ENCODE results near the gene TGFB1I1.
"Not testable (repeated sequence)": the region's sequence is repeated elsewhere in the genome, so short reads cannot be mapped to it uniquely, and the experiment has no call there.

Gene TGFB1I1

GRCh38 chr16:31472709-31473203 lies 804 bp downstream of the TGFB1I1 start:
- peak; percentile 95 for DNase-seq

GRCh38 chr16:31473264-31473984 lies 1.5 kb downstream of the TGFB1I1 start:
- no peak for DNase-seq

GRCh38 chr16:31474173-31474714 lies 2.3 kb downstream of the TGFB1I1 start:
- peak; percentile 68 for DNase-seq

GRCh38 chr16:31474773-31475738 lies 3.1 kb downstream of the TGFB1I1 start:
- DNase-seq, result no peak

GRCh38 chr16:31475946-31476302 lies 4.0 kb downstream of the TGFB1I1 start:
- no peak for DNase-seq

- no peak for DNase-seq
Observed at GRCh38 chr16:31476303-31477219, 4.6 kb downstream of the TGFB1I1 start.

- DNase-seq, result no peak
Observed at GRCh38 chr16:31477220-31478216, 5.6 kb downstream of the TGFB1I1 start.

- DNase-seq, result no peak
Observed at GRCh38 chr16:31478956-31479355, 7.0 kb downstream of the TGFB1I1 start.

GRCh38 chr16:31479751-31480150 lies 7.8 kb downstream of the TGFB1I1 start:
- no peak for DNase-seq

- no peak for DNase-seq
Observed at GRCh38 chr16:31480851-31481536, 9.0 kb downstream of the TGFB1I1 start.

GRCh38 chr16:31483081-31483480 lies 11.1 kb downstream of the TGFB1I1 start, which contains the start of gene SLC5A2:
Gene SLC5A2 (plus strand): TSS chr16:31483123. CDS start chr16:31483137, 14 bp downstream.
- DNase-seq, result no peak

- DNase-seq, result not testable (repeated sequence)
Observed at GRCh38 chr16:31484048-31484447, 12.1 kb downstream of the TGFB1I1 start.

GRCh38 chr16:31484491-31485171 lies 12.7 kb downstream of the TGFB1I1 start:
- no peak for DNase-seq

- no peak for DNase-seq
Observed at GRCh38 chr16:31485571-31485970, 13.6 kb downstream of the TGFB1I1 start.

- no peak for DNase-seq
Observed at GRCh38 chr16:31486045-31486444, 14.1 kb downstream of the TGFB1I1 start.

- DNase-seq, result no peak
Observed at GRCh38 chr16:31487071-31487719, 15.2 kb downstream of the TGFB1I1 start.

GRCh38 chr16:31487720-31488467 lies 15.9 kb downstream of the TGFB1I1 start:
- no peak for DNase-seq

Measured in fibroblast of skin of right quadriceps (primary cell).